ENCODE results near the gene ANKS4B. TPM values are rescaled to one million over a fixed set of nuclear protein-coding genes. Genes with fewer than 3 reads are reported as not detected.

The ANKS4B gene
- total and polyA plus RNA-seq, 4 donors, result 5.7 to 13.6 (median 8.7) TPM

GRCh38 chr16:21301168-21301894 is 67.8 kb downstream of the ANKS4B start:
- H3K27ac ChIP-seq (ENCODE audit: low read depth in 1 of 2, low read length in 2 of 2), result peak overlapping the region; percentile 25 to 76
- H3K36me3 ChIP-seq (ENCODE audit: control insufficient read depth in 4 of 4, insufficient read depth in 3 of 4, low read depth in 1 of 4, low read length in 3 of 4), result no peaks in the 10 kb centered on the region
- H3K27me3 ChIP-seq (ENCODE audit: control insufficient read depth in 4 of 4, insufficient read depth in 4 of 4, low read length in 3 of 4), result no peaks in the 10 kb centered on the region
- no peak for TF ChIP-seq RXRA (IDR thresholded peaks at IDR 0.05)
- TF ChIP-seq, protein P1, sequence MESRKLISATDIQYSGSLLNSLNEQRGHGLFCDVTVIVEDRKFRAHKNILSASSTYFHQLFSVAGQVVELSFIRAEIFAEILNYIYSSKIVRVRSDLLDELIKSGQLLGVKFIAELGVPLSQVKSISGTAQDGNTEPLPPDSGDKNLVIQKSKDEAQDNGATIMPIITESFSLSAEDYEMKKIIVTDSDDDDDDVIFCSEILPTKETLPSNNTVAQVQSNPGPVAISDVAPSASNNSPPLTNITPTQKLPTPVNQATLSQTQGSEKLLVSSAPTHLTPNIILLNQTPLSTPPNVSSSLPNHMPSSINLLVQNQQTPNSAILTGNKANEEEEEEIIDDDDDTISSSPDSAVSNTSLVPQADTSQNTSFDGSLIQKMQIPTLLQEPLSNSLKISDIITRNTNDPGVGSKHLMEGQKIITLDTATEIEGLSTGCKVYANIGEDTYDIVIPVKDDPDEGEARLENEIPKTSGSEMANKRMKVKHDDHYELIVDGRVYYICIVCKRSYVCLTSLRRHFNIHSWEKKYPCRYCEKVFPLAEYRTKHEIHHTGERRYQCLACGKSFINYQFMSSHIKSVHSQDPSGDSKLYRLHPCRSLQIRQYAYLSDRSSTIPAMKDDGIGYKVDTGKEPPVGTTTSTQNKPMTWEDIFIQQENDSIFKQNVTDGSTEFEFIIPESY (IDR thresholded peaks at IDR 0.05), result no peak
- TF ChIP-seq, protein P2, sequence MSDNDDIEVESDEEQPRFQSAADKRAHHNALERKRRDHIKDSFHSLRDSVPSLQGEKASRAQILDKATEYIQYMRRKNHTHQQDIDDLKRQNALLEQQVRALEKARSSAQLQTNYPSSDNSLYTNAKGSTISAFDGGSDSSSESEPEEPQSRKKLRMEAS (IDR thresholded peaks at IDR 0.05), result peak; percentile 44
- TF ChIP-seq FOXA1 (IDR thresholded peaks at IDR 0.05), result no peak
- peak in 1 of 2 donors; percentile 34 for TF ChIP-seq RAD21 (IDR thresholded peaks at IDR 0.05)
- H3K9me3 ChIP-seq (ENCODE audit: control insufficient read depth in 4 of 4, low read length in 3 of 4), result no peaks in the 10 kb centered on the region
- H3K4me3 ChIP-seq (ENCODE audit: low read depth in 1 of 3, low read length in 3 of 3), result peak overlapping the region; percentile 75 to 87 (median 78)
- no peak overlapping the region for H3K9ac ChIP-seq (ENCODE audit: low read depth in 1 of 2, low read length in 2 of 2)
- WGBS, result under 1% methylated on average over 60 of the region's 60 CpGs
- DNase-seq (ENCODE audit: low spot score), result peak; percentile 51
- H3K4me1 ChIP-seq (ENCODE audit: control insufficient read depth in 4 of 4, insufficient read depth in 4 of 4, low read length in 3 of 4), result peaks cover 0 to 17% (median 11%) of the 10 kb centered on the region in 4 donors

GRCh38 chr16:21301895-21302291 is 68.4 kb downstream of the ANKS4B start:
- Histone ChIP-seq H3K9me3 (ENCODE audit: control insufficient read depth in 4 of 4, low read length in 3 of 4) (no peaks in the 10 kb centered on the region), H3K36me3 (ENCODE audit: control insufficient read depth in 4 of 4, insufficient read depth in 3 of 4, low read depth in 1 of 4, low read length in 3 of 4) (no peaks in the 10 kb centered on the region), H3K9ac (ENCODE audit: low read depth in 1 of 2, low read length in 2 of 2) (peak overlapping the region in 1 of 2 donors; percentile 26), H3K4me1 (ENCODE audit: control insufficient read depth in 4 of 4, insufficient read depth in 4 of 4, low read length in 3 of 4) (peaks cover 0 to 17% (median 11%) of the 10 kb centered on the region in 4 donors), H3K27me3 (ENCODE audit: control insufficient read depth in 4 of 4, insufficient read depth in 4 of 4, low read length in 3 of 4) (no peaks in the 10 kb centered on the region), H3K27ac (ENCODE audit: low read depth in 1 of 2, low read length in 2 of 2) (peak overlapping the region in 1 of 2 donors; percentile 25), H3K4me3 (ENCODE audit: low read depth in 1 of 3, low read length in 3 of 3) (peak overlapping the region in 2 of 3 donors; percentile 78 to 87)
- DNase-seq (ENCODE audit: low spot score), result no peak
- TF ChIP-seq REST (IDR thresholded peaks at IDR 0.05), result no peak
- no peak for TF ChIP-seq YY1 (IDR thresholded peaks at IDR 0.05)
- no peak for TF ChIP-seq GABPA (IDR thresholded peaks at IDR 0.05 in 1 of 2, conservative IDR thresholded peaks at IDR 0.05 in 1 of 2)
- TF ChIP-seq NR2F2 (IDR thresholded peaks at IDR 0.05), result no peak
- TF ChIP-seq FOXA2 (IDR thresholded peaks at IDR 0.05), result no peak
- TF ChIP-seq FOXA1 (IDR thresholded peaks at IDR 0.05), result no peak
- TF ChIP-seq TAF1 (conservative IDR thresholded peaks at IDR 0.05), result no peak
- 3% methylated on average over 17 of the region's 17 CpGs for WGBS

- no peak for TF ChIP-seq RAD21 (IDR thresholded peaks at IDR 0.05)
- no peaks in the 10 kb centered on the region for H3K9me3 ChIP-seq (ENCODE audit: control insufficient read depth in 4 of 4, low read length in 3 of 4)
- no peak overlapping the region for H3K27ac ChIP-seq (ENCODE audit: low read depth in 1 of 2, low read length in 2 of 2)
- no peaks in the 10 kb centered on the region for H3K27me3 ChIP-seq (ENCODE audit: control insufficient read depth in 4 of 4, insufficient read depth in 4 of 4, low read length in 3 of 4)
- H3K36me3 ChIP-seq (ENCODE audit: control insufficient read depth in 4 of 4, insufficient read depth in 3 of 4, low read depth in 1 of 4, low read length in 3 of 4), result no peaks in the 10 kb centered on the region
- no peak overlapping the region for H3K9ac ChIP-seq (ENCODE audit: low read depth in 1 of 2, low read length in 2 of 2)
- no peak for DNase-seq (ENCODE audit: low spot score)
- peaks cover 0 to 17% (median 11%) of the 10 kb centered on the region in 4 donors for H3K4me1 ChIP-seq (ENCODE audit: control insufficient read depth in 4 of 4, insufficient read depth in 4 of 4, low read length in 3 of 4)
- H3K4me3 ChIP-seq (ENCODE audit: low read depth in 1 of 3, low read length in 3 of 3), result no peak overlapping the region
- whole genome bisulfite sequencing, result 71% methylated on average over 3 of the region's 3 CpGs
These were observed 69.0 kb downstream of the ANKS4B start for GRCh38 chr16:21302454-21302853.
